Activated T-helper 17 cell treated with anti-CD3 and anti-CD28 coated beads, Interleukin-2, amount 50 U/mL, for 72 hours (primary cell): ENCODE data around the gene IMMP2L. TPM values are rescaled to one million over a fixed set of nuclear protein-coding genes. Genes with fewer than 3 reads are reported as not detected.

Experiments
- ATAC-seq: fragments of 150-1000 bp; cut with Tn5 transposase; replicated peaks from 2 replicates; pipeline ENCODE4 v1.10.0; 2021; ENCODE audit warnings: mild to moderate bottlenecking, moderate library complexity
- H3K27ac Mint-ChIP-seq: one replicate; pipeline ENCODE4 v1.8.0; 2022; ENCODE audit warnings: mixed read lengths
- H3K27me3 Mint-ChIP-seq: one replicate; pipeline ENCODE4 v1.8.0; 2022; ENCODE audit warnings: mixed read lengths
- H3K36me3 Mint-ChIP-seq: one replicate; pipeline ENCODE4 v1.8.0; 2022; ENCODE audit warnings: low read depth, mild to moderate bottlenecking, mixed read lengths
- H3K4me1 Mint-ChIP-seq: one replicate; pipeline ENCODE4 v1.8.0; 2022; ENCODE audit warnings: mixed read lengths
- H3K4me3 Mint-ChIP-seq: one replicate; pipeline ENCODE4 v1.8.0; 2022; ENCODE audit warnings: mild to moderate bottlenecking, mixed read lengths
- H3K9me3 Mint-ChIP-seq: one replicate; pipeline ENCODE4 v1.8.0; 2022; ENCODE audit warnings: mixed read lengths
- total RNA-seq, 2 donors: library from RNA; stranded (reverse); gene quantifications; one replicate each; pipeline ENCODE4 v1.2.3, GENCODE V29; 2022

The IMMP2L gene
- total RNA-seq, 2 donors from 2014 or later, result 9.5 to 27.6 TPM

DNA sequence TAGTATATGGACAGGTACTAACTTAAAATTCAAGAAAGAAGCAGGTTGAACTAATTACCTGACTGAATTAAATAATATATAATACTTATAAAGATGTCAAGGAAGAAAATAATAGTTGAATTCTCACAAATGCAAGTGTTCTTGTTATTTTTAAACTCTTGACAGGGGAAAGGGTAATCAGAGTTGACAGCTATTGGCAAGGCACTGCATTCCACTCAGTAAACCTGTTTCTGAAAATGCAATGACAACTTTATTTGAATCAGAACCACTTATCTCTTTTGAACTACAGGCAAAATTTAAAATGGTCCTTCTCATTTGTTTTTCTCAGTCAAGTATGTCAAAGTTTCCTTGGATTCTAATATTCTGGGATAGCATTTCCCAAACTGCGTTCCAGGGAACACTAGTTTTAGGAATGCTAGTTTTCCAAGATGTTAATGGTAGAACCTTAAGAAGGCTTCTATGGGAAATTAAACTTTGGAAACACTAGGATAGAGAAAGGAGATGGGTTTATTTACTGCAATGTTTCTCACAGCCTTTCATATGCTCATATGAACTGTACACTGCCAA lies 575.1 kb downstream of the IMMP2L start:
- no peaks in the 10 kb centered on the region for H3K4me1 Mint-ChIP-seq
- no peak overlapping the region for H3K4me3 Mint-ChIP-seq
- no peaks in the 10 kb centered on the region for H3K9me3 Mint-ChIP-seq
- no peaks in the 10 kb centered on the region for H3K36me3 Mint-ChIP-seq
- no peaks in the 10 kb centered on the region for H3K27me3 Mint-ChIP-seq
- H3K27ac Mint-ChIP-seq, result no peak overlapping the region
- ATAC-seq, result no peak

DNA sequence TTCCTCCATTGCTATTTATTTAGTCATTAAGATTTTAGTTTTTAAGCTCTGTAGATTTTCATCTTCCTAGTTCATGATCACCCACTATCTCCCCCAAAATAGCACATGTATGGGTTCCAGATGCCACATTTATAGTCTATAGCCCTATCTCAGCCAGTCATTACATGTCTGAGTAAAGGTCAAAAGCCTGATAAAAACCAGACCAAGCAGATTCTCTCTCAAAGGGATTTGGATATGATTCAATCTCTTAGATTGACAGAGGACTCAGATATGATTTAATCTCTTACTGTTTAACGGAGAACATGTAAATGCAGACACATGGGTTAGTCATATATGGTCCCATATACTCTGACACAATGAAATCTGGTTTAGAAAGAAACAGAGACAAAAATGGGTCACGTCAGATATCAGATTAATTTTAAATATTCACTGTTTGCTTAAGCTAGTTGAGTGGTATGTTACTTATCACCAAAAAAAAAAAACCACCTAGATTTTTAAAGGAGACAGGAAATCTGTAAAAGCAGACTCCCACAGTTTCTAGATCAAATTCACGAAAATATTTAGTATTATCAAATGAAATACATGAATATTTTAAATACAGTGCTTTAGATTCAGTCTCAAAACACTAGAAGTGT lies 578.4 kb downstream of the IMMP2L start:
- Mint-ChIP-seq H3K4me1 (no peaks in the 10 kb centered on the region), H3K4me3 (no peak overlapping the region), H3K27ac (no peak overlapping the region), H3K36me3 (no peaks in the 10 kb centered on the region), H3K9me3 (no peaks in the 10 kb centered on the region), H3K27me3 (no peaks in the 10 kb centered on the region)
- ATAC-seq, result peak; percentile 74

DNA sequence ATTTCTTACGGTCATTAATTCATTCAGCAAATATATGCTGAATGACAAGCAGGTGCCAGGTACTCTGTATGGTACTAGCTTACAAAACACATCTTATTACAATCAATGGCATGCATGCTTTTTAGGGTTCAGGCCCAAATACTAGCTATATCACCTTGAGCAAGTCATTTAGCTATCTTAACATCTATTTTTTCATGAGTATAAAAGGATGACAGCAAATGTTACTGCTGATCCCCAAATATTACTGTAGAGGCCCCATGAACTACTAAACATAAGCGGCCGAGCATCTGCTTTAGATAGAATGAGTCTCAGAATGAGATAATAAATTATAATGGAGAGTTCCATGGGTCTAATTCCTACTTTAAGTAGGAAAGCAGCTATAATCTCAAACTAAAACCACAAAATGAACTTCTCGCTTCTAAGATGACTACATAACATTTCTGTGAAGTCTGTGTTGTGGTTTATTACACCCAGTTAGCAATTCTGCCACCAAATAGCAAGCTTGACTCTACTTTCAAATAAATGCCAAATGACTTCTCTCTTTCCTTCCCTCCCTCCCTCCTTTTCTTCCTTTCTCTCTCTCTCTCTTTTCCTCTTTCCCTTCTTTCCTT lies 585.1 kb downstream of the IMMP2L start:
- H3K4me3 Mint-ChIP-seq, result peak overlapping the region; percentile 71
- H3K4me1 Mint-ChIP-seq, result peaks cover 14% of the 10 kb centered on the region
- H3K27ac Mint-ChIP-seq, result peak overlapping the region; percentile 76
- H3K9me3 Mint-ChIP-seq, result no peaks in the 10 kb centered on the region
- peak; percentile 92 for ATAC-seq
- no peaks in the 10 kb centered on the region for H3K27me3 Mint-ChIP-seq
- no peaks in the 10 kb centered on the region for H3K36me3 Mint-ChIP-seq

DNA sequence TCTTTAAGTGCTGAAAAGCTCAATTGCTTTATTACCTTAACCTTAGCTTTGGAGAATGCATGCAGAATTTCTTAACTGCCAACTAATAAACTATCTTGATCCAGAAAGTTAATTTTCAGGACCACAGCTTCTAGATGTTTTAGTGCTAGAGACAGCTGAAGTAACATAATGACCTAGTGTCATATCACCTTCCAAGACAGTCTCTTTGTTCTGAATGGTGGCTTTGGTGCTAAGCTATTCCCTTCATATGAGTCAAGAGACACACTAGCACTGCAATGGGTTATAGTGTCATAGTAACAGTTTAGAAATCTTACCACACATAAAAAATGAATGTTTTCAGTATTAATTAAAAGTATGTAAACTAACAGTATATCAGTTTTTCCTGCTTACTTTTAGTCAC lies 586.8 kb downstream of the IMMP2L start:
- Mint-ChIP-seq H3K4me3 (no peak overlapping the region), H3K9me3 (no peaks in the 10 kb centered on the region), H3K36me3 (no peaks in the 10 kb centered on the region), H3K4me1 (peaks cover 14% of the 10 kb centered on the region), H3K27ac (no peak overlapping the region), H3K27me3 (no peaks in the 10 kb centered on the region)
- peak; percentile 56 for ATAC-seq

DNA sequence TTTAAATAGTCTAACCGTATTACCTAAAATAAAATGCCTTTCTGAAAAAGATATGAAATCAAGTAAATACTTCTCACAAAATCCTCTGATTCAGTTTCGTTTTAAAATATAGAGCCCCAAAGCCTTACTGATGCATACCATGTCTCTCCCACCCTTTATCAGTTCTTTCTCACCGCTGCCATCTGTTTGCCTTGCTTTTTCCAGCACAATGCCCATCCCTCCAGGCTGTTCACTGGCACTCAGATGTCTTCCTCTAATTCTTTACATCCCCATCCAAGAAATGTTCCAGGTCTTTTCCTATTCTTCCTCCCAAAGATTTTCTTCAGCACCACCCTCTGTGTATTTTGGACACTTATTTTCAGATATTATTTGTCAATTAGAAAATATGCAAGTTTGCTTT lies 587.9 kb downstream of the IMMP2L start:
- Mint-ChIP-seq H3K4me1 (peaks cover 14% of the 10 kb centered on the region), H3K36me3 (no peaks in the 10 kb centered on the region), H3K9me3 (no peaks in the 10 kb centered on the region), H3K27me3 (no peaks in the 10 kb centered on the region), H3K4me3 (no peak overlapping the region), H3K27ac (no peak overlapping the region)
- ATAC-seq, result no peak

DNA sequence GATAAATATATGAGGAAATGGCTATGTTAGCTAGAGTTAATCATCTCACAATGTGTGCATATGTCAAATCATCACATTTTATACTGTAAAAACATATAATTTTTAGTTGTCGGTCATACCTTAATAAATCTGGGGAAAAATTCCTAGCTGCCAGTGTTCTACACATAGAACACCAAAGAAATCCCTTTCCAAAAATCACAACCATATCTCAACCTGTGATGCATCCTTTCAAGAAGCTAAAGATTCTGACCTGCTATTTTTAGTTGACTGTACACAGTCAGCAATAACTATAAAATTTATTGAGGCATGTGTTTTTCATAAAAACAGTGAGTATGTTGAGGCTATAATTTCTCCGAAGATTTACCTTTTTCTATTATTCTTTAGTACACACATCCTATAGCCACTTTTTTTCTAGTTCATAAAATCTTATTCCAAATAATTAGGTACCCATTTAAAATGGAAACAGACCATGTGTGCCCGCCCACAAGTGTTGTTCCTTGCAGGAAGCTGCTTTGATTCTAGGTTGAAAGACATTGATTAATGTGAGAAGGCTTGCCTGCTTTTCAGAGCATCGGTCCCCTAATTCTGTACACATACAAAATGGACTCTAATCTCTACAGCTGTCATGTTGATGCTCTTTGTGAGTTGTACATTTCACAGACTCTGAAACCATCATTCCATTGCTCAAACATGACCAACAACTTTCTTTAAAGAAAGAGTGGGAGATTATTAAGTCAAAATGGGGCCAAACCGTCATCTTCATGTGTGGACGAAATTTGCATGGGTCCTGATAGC lies 588.9 kb downstream of the IMMP2L start:
- Mint-ChIP-seq H3K4me1 (peaks cover 14% of the 10 kb centered on the region), H3K27ac (no peak overlapping the region), H3K9me3 (no peaks in the 10 kb centered on the region), H3K27me3 (no peaks in the 10 kb centered on the region), H3K4me3 (no peak overlapping the region), H3K36me3 (no peaks in the 10 kb centered on the region)
- no peak for ATAC-seq

DNA sequence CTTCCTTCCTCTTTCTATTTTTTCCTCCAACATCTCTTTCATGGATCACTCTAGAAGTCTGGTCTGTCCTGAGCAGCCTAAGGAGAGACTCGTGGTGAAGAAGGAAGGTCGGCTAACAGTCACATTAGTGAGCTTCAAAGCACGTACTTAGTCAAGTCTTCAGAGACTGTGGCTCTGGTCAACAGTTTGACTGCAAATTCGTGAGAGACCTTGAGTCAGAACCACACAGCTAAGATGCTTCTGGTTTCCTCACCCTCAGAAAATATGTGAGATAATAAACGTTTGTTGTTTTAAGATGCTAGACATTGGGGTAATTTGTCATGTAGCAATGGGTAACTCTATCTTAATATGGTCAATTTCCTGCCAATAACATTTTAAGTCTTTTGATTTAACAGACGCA lies 597.5 kb downstream of the IMMP2L start:
- H3K36me3 Mint-ChIP-seq, result no peaks in the 10 kb centered on the region
- H3K4me1 Mint-ChIP-seq, result no peaks in the 10 kb centered on the region
- no peaks in the 10 kb centered on the region for H3K9me3 Mint-ChIP-seq
- ATAC-seq, result no peak
- H3K27me3 Mint-ChIP-seq, result no peaks in the 10 kb centered on the region
- no peak overlapping the region for H3K4me3 Mint-ChIP-seq
- H3K27ac Mint-ChIP-seq, result no peak overlapping the region

DNA sequence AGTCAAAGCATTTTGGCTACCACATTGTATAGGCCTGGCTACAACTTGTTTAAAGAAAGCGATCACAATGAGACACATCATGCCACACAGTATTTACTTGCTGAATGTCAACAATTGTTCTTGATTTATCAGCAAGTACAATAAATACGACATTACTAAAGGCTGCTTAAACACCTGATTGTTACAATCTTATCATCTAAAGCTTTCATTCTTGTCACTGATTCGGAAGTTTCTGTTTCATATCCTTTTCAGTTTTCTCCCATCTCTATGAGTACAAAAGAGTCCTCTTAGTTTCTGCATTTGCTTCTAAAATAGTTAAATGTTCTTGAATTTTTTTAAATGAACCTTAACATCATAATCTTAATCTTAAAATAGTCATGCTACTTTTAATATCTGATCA lies 599.5 kb downstream of the IMMP2L start:
- no peaks in the 10 kb centered on the region for H3K27me3 Mint-ChIP-seq
- H3K36me3 Mint-ChIP-seq, result no peaks in the 10 kb centered on the region
- H3K27ac Mint-ChIP-seq, result no peak overlapping the region
- H3K4me3 Mint-ChIP-seq, result no peak overlapping the region
- no peak for ATAC-seq
- H3K9me3 Mint-ChIP-seq, result no peaks in the 10 kb centered on the region
- H3K4me1 Mint-ChIP-seq, result no peaks in the 10 kb centered on the region

DNA sequence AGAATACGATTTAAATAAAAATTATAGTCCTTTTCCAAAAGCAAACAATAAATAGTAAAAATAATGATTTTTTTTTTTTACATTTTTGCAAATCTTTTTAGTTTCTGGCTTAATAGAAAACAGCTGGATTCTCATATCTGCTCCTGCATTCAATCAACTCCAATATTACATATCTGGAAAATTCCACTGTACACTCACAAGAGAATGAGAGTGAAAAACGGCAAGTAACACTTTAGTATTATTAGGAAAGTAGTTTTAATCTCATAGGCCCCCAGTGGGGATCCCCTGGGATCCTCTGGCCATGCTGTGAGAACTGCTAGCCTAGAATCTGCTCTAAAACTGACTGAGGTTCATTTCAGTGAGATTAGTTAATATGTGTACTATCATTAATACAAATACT lies 599.9 kb downstream of the IMMP2L start:
- Mint-ChIP-seq H3K27me3 (no peaks in the 10 kb centered on the region), H3K4me3 (no peak overlapping the region), H3K36me3 (no peaks in the 10 kb centered on the region), H3K9me3 (no peaks in the 10 kb centered on the region), H3K27ac (no peak overlapping the region), H3K4me1 (no peaks in the 10 kb centered on the region)
- no peak for ATAC-seq

DNA sequence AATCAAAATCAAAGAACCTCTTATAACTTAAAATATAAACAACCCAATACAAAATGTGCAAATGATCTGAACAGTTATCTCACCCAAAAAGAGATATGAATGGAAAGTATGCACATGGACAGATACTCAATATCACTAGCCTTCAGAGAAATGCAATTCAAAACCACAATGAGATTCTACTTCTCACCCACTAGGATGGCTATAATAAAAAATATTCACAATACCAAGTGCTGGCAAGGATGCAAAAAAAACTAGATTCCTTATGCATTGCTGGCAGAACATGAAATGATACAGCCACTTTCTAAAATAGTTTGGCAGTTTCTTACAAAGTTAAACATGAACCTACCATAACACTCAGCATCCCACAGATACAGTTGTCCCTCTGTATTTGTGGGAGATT lies 601.5 kb downstream of the IMMP2L start:
- H3K4me1 Mint-ChIP-seq, result no peaks in the 10 kb centered on the region
- no peaks in the 10 kb centered on the region for H3K9me3 Mint-ChIP-seq
- no peak overlapping the region for H3K27ac Mint-ChIP-seq
- no peak for ATAC-seq
- no peaks in the 10 kb centered on the region for H3K27me3 Mint-ChIP-seq
- no peak overlapping the region for H3K4me3 Mint-ChIP-seq
- no peaks in the 10 kb centered on the region for H3K36me3 Mint-ChIP-seq

DNA sequence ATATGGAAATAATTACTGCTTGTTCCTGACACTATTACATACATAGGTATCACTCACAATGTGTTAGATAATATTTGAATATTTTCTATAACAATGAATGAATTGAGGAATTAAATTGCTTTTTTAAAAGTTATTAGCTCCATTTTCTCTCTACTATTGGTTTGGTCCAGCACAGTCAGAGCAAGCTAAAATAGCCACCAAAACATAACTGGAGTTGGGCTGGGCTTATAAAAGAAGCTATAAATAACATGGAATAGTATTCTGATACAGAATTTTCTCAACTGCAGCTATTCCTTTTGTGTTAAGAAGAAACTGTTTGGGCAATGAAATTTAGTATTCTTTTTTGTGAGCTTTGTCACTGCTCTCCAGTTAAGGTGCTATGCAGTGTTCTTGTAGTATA lies 614.0 kb downstream of the IMMP2L start:
- no peaks in the 10 kb centered on the region for H3K27me3 Mint-ChIP-seq
- H3K4me3 Mint-ChIP-seq, result no peak overlapping the region
- no peak for ATAC-seq
- H3K27ac Mint-ChIP-seq, result no peak overlapping the region
- H3K36me3 Mint-ChIP-seq, result no peaks in the 10 kb centered on the region
- no peaks in the 10 kb centered on the region for H3K9me3 Mint-ChIP-seq
- no peaks in the 10 kb centered on the region for H3K4me1 Mint-ChIP-seq

DNA sequence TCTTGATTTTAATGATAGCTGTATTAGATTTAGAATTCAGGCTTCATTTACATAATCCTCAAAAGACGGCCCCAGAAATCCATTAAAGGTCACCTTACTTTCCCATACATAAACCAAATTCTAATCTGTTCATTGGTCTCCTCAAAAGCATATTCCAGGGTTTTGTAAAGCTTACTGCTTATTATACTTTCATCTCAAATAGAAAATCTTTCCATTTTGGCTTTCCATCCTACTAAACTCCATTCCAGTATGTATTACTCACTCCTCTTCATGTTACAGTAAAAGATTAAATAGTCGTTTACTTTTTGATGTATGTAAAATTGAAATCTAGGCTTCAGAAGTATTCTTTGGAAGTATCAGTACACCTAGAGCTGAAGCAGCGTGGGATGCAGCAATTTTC lies 614.9 kb downstream of the IMMP2L start:
- Mint-ChIP-seq H3K4me1 (no peaks in the 10 kb centered on the region), H3K9me3 (no peaks in the 10 kb centered on the region), H3K36me3 (no peaks in the 10 kb centered on the region), H3K4me3 (no peak overlapping the region), H3K27ac (no peak overlapping the region), H3K27me3 (no peaks in the 10 kb centered on the region)
- no peak for ATAC-seq

DNA sequence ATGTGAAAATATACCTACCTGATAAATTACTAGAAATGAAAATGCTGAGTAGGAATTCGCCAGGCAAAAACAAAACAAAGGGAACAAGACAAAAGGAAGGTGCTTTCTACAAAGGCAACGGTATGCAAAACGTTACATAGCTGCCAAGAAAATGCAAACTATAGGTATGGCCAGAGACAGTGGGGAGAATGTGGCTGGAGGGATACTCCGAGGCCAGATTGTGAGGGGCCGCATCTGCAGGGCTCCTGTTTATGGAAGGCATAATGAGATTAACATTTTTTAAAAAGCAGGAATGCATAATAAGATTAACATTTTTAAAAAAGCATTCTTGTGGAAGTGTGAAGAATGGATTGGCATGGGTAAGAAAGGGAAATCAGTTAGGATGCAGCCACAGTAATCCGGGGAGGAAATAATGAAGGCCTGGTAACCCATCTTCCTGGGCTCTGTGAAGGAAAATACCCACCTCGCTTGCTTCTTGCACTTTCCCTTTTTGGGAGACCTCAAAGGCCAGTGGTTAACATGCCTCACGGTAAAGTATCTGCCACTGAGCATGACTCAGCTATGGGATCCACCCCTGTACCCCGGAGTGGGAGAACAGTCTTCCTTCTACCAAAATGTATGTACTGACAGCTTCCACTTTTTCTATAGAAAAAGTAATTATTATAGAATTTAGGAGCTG lies 617.2 kb downstream of the IMMP2L start:
- no peaks in the 10 kb centered on the region for H3K4me1 Mint-ChIP-seq
- no peaks in the 10 kb centered on the region for H3K9me3 Mint-ChIP-seq
- no peak overlapping the region for H3K27ac Mint-ChIP-seq
- H3K27me3 Mint-ChIP-seq, result no peaks in the 10 kb centered on the region
- no peak overlapping the region for H3K4me3 Mint-ChIP-seq
- ATAC-seq, result peak; percentile 56
- no peaks in the 10 kb centered on the region for H3K36me3 Mint-ChIP-seq

DNA sequence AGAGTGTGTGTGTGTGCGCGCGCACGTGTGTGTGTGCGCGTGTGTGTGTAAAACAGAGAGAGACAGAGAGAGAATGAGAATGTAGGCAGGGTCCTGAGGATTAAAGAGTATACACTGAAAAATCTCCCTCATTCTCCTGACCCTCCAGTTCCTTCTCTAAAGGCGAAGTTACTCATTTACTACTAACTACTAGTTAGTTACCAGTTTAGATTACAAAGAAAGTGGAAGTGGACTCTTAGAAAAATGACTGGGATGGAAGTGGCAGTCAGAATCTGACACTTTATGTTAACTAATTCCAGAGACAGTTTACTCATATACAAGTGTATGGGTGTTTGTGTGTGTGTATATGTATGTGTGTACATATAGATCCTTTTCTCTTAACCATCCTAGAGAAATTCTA lies 617.8 kb downstream of the IMMP2L start:
- H3K9me3 Mint-ChIP-seq, result no peaks in the 10 kb centered on the region
- no peak overlapping the region for H3K4me3 Mint-ChIP-seq
- H3K36me3 Mint-ChIP-seq, result no peaks in the 10 kb centered on the region
- no peak overlapping the region for H3K27ac Mint-ChIP-seq
- no peaks in the 10 kb centered on the region for H3K4me1 Mint-ChIP-seq
- H3K27me3 Mint-ChIP-seq, result no peaks in the 10 kb centered on the region
- ATAC-seq, result no peak
